ENCODE measurements around the gene JMJD8.
A peak's percentile ranks its signal among the peaks of the same experiment; 100 is the strongest.

DNA sequence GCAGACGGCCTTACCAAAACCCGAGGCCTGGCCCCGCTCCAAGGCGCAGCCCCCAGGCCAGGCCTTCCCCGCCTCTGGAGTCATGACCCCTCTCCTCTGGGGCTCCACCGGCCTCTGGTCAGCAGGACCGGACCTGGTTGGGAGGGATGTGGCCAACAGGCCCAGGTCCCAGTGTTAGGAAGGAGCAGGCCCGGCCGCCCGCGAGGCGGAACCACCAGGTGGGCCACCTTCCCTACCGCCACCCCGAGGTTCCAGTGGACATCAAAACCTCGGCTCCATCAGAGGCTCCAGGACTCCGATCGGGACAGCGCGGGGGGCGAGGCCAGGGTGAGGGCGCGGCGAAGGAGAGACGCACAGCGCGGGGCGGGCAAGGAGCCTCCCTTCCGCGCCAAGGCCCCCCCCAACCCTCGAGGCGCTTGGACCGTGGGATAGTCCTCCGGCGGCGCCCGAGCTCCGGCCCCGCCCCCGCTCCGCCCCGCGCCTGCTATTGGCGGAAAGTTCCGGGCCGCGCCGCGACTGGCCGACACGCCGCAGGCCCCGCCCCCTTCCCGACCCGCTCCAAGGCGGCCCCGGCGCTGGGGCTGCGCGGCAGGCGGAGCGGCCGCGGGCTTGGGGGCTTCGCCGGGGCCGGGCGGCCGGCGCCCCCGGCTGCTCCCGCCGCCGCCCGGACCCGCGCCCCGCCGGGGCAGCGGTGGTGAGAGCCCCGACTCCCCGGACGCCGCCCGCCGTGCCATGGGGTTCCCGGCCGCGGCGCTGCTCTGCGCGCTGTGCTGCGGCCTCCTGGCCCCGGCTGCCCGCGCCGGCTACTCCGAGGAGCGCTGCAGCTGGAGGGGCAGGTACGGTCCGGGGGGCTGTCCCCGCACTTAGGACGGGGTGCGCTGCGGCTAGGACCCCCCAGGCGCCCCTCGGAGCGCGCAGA is 30.7 kb upstream of the JMJD8 start, which contains the start of gene METRN:
- TF ChIP-seq EZH2 (IDR thresholded peaks at IDR 0.05; ENCODE audit: borderline replicate concordance, control insufficient read depth, low read depth, low read length): no peak
- TF ChIP-seq SIX5 (IDR thresholded peaks at IDR 0.05; ENCODE audit: low read depth, low read length, severe bottlenecking): no peak
- TF ChIP-seq, protein P1, sequence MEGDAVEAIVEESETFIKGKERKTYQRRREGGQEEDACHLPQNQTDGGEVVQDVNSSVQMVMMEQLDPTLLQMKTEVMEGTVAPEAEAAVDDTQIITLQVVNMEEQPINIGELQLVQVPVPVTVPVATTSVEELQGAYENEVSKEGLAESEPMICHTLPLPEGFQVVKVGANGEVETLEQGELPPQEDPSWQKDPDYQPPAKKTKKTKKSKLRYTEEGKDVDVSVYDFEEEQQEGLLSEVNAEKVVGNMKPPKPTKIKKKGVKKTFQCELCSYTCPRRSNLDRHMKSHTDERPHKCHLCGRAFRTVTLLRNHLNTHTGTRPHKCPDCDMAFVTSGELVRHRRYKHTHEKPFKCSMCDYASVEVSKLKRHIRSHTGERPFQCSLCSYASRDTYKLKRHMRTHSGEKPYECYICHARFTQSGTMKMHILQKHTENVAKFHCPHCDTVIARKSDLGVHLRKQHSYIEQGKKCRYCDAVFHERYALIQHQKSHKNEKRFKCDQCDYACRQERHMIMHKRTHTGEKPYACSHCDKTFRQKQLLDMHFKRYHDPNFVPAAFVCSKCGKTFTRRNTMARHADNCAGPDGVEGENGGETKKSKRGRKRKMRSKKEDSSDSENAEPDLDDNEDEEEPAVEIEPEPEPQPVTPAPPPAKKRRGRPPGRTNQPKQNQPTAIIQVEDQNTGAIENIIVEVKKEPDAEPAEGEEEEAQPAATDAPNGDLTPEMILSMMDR (IDR thresholded peaks at IDR 0.05 in 2 of 3, conservative IDR thresholded peaks at IDR 0.05 in 1 of 3; ENCODE audit: control insufficient read depth in 2 of 3, extremely low read depth in 1 of 3, insufficient read depth in 1 of 3, low read depth in 3 of 3, low read length in 3 of 3): no peak
- TF ChIP-seq IKZF1 (conservative IDR thresholded peaks at IDR 0.05): no peak
- no peak for TF ChIP-seq GABPA (IDR thresholded peaks at IDR 0.05; ENCODE audit: low read depth)
- peak; percentile 55; the same call in 1 of the 2 replicates for TF ChIP-seq POLR2A (IDR thresholded peaks at IDR 0.05; ENCODE audit: low read depth, low read length)
